Hepatocyte (in vitro differentiated cells): Measurements from ENCODE around the gene ACOX3. TPM values are rescaled to one million over a fixed set of nuclear protein-coding genes. Genes with fewer than 3 reads are reported as not detected.

Experiments used
- DNase-seq: peaks from one replicate; pipeline ENCODE4 v3.0.0-alpha.2; 2016; ENCODE audit warnings: low spot score
- H2AFZ ChIP-seq: fragments of 200-600 bp; sonication (generic); 2 replicates; pipeline ENCODE4 v1.6.0; 2016; ENCODE audit warnings: antibody characterized with exemption, mild to moderate bottlenecking
- H3K27ac ChIP-seq: fragments of 200-600 bp; sonication (generic); 2 replicates; pipeline ENCODE4 v1.5.1; 2016; ENCODE audit warnings: mild to moderate bottlenecking
- H3K27me3 ChIP-seq: fragments of 200-600 bp; sonication (generic); 2 replicates; pipeline ENCODE4 v1.6.1; 2016
- H3K36me3 ChIP-seq: fragments of 200-600 bp; sonication (generic); replicated peaks from 2 replicates; pipeline ENCODE4 v1.5.1; 2016; ENCODE audit warnings: low read depth; ENCODE audit not compliant: insufficient read depth
- H3K4me1 ChIP-seq: fragments of 200-600 bp; sonication (generic); 2 replicates; pipeline ENCODE4 v1.5.1; 2016; ENCODE audit warnings: mild to moderate bottlenecking, moderate library complexity; ENCODE audit not compliant: insufficient read depth
- H3K4me2 ChIP-seq: fragments of 200-600 bp; sonication (generic); 2 replicates; pipeline ENCODE4 v1.6.0; 2016
- H3K4me3 ChIP-seq: fragments of 200-600 bp; sonication (generic); 2 replicates; pipeline ENCODE4 v1.5.1; 2016; ENCODE audit warnings: mild to moderate bottlenecking
- H3K79me2 ChIP-seq: fragments of 200-600 bp; sonication (generic); 2 replicates; pipeline ENCODE4 v1.6.0; 2017; ENCODE audit warnings: mild to moderate bottlenecking
- H3K9me2 ChIP-seq: fragments of 200-600 bp; sonication (generic); replicated peaks from 2 replicates; pipeline ENCODE4 v1.6.0; 2017; ENCODE audit warnings: mild to moderate bottlenecking; ENCODE audit not compliant: insufficient read depth
- H3K9me3 ChIP-seq: fragments of 200-600 bp; sonication (generic); 2 replicates; pipeline ENCODE4 v1.5.1; 2016; ENCODE audit warnings: low read depth, mild to moderate bottlenecking
- H4K20me1 ChIP-seq: fragments of 200-600 bp; sonication (generic); 2 replicates; pipeline ENCODE4 v1.6.0; 2016; ENCODE audit warnings: mild to moderate bottlenecking; ENCODE audit not compliant: insufficient read depth, poor library complexity, severe bottlenecking
- EZH2 ChIP-seq: fragments of 200-600 bp; sonication (generic); IDR thresholded peaks from 2 replicates; pipeline ENCODE4 v1.6.1; 2016; ENCODE audit warnings: antibody characterized with exemption, mild to moderate bottlenecking, borderline replicate concordance
- EZH2phosphoT487 ChIP-seq: fragments of 200-600 bp; sonication (generic); IDR thresholded peaks from one replicate; pipeline ENCODE4 v1.6.1; 2018; ENCODE audit warnings: antibody characterized with exemption, mild to moderate bottlenecking, low read depth, moderate library complexity; ENCODE audit not compliant: unreplicated experiment, severe bottlenecking
- WGBS: methylation state at CpG from one replicate; pipeline ENCODE4 v1.1.6; 2016; ENCODE audit warnings: low lambda C conversion rate; ENCODE audit errors: missing lambda C conversion rate; 5-methylcytosine and 5-hydroxymethylcytosine counted together
- polyA plus RNA-seq: library from polyadenylated mRNA; unstranded; fragments of >200 nt; fragmentation: Nextera tagmentation; extraction: Ambion mirVana; gene quantifications from 2 replicates; pipeline ENCODE4 v1.2.1, GENCODE V29; 2016
- total RNA-seq: library from RNA; depleted of rRNA; stranded (reverse); fragments of >200 nt; gene quantifications from 2 replicates; pipeline ENCODE4 v1.2.3, GENCODE V29; 2014
- TF ChIP-seq, protein P1 (sequence below): fragments of 200-600 bp; sonication (generic); IDR thresholded peaks from 2 replicates; pipeline ENCODE4 v1.5.1; 2016; ENCODE audit warnings: antibody characterized with exemption, mild to moderate bottlenecking; ENCODE audit not compliant: poor library complexity

ACOX3 gene
- total and polyA plus RNA-seq, 2 experiments from 2014 or later, result 17.6 to 22.5 TPM

DNA sequence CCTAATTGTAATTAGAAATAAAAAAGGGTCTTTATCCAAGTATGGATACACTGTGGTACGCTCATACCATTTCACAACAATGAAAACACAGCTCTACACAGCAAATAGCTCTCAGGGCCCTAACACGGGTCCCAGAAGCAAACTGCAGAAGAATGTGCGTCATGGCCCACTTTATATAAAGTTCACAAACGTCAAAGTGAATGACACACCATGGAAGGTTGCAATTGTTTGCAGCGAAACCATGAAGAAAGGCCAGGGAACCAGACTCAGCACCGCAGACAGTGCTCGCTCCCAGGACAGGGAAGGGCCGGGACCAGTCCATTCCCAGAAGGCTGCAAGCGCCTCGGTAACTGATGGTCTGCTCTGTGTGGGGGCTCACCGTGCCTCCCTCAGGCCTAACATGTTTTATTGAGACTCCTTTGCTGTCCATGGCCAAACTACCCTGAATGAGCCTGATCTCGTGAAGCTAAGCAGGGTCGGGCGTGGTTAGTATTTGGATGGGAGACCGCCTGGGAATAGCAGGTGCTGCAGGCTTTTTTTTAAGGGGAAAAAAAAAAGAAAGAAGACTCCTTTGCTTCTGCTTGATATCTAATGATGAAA, 47.8 kb downstream of the ACOX3 start:
- H3K9me2 ChIP-seq, result no peaks in the 10 kb centered on the region
- no peaks in the 10 kb centered on the region for H3K27me3 ChIP-seq
- H3K79me2 ChIP-seq, result no peaks in the 10 kb centered on the region
- no peaks in the 10 kb centered on the region for H3K36me3 ChIP-seq
- no peak for DNase-seq
- no peaks in the 10 kb centered on the region for H4K20me1 ChIP-seq
- no peak overlapping the region for H3K4me3 ChIP-seq
- WGBS, result 95% methylated on average over 15 of the region's 15 CpGs
- no peak overlapping the region for H2AFZ ChIP-seq
- H3K4me2 ChIP-seq, result no peak overlapping the region
- H3K27ac ChIP-seq, result peak overlapping the region; percentile 73
- H3K4me1 ChIP-seq, result peaks cover 8% of the 10 kb centered on the region
- TF ChIP-seq, protein P1, sequence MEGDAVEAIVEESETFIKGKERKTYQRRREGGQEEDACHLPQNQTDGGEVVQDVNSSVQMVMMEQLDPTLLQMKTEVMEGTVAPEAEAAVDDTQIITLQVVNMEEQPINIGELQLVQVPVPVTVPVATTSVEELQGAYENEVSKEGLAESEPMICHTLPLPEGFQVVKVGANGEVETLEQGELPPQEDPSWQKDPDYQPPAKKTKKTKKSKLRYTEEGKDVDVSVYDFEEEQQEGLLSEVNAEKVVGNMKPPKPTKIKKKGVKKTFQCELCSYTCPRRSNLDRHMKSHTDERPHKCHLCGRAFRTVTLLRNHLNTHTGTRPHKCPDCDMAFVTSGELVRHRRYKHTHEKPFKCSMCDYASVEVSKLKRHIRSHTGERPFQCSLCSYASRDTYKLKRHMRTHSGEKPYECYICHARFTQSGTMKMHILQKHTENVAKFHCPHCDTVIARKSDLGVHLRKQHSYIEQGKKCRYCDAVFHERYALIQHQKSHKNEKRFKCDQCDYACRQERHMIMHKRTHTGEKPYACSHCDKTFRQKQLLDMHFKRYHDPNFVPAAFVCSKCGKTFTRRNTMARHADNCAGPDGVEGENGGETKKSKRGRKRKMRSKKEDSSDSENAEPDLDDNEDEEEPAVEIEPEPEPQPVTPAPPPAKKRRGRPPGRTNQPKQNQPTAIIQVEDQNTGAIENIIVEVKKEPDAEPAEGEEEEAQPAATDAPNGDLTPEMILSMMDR, result no peak
- TF ChIP-seq EZH2phosphoT487 (no peak), EZH2 (no peak)
- H3K9me3 ChIP-seq, result no peaks in the 10 kb centered on the region

DNA sequence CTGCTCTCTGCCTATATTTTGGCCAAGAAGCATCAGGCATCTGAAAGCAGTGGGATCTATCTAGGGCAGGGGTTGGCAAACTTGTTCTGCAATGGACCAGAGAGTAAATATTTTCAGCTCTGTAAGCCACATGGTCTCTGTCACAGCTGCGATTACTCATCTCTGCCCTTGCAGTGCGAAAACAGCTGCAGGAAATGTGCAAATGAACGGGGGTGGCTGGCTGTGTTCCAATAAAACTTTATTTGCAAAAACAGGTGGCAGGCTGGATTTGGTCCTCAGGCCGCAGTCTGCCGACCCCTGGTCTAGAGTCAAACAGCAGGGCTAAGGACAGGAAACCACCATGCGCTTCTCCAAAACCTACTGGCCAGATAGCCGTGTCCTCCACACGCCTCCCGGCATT, 48.6 kb downstream of the ACOX3 start:
- H3K27ac ChIP-seq, result no peak overlapping the region
- peaks cover 8% of the 10 kb centered on the region for H3K4me1 ChIP-seq
- no peak overlapping the region for H3K4me3 ChIP-seq
- no peak for DNase-seq
- no peaks in the 10 kb centered on the region for H3K27me3 ChIP-seq
- no peaks in the 10 kb centered on the region for H4K20me1 ChIP-seq
- no peak for TF ChIP-seq EZH2
- TF ChIP-seq, protein P1, result no peak
- TF ChIP-seq EZH2phosphoT487, result no peak
- WGBS, result 81% methylated on average over 9 of the region's 9 CpGs
- H3K4me2 ChIP-seq, result no peak overlapping the region
- H3K36me3 ChIP-seq, result no peaks in the 10 kb centered on the region
- no peaks in the 10 kb centered on the region for H3K9me3 ChIP-seq
- H3K9me2 ChIP-seq, result no peaks in the 10 kb centered on the region
- no peak overlapping the region for H2AFZ ChIP-seq
- no peaks in the 10 kb centered on the region for H3K79me2 ChIP-seq

DNA sequence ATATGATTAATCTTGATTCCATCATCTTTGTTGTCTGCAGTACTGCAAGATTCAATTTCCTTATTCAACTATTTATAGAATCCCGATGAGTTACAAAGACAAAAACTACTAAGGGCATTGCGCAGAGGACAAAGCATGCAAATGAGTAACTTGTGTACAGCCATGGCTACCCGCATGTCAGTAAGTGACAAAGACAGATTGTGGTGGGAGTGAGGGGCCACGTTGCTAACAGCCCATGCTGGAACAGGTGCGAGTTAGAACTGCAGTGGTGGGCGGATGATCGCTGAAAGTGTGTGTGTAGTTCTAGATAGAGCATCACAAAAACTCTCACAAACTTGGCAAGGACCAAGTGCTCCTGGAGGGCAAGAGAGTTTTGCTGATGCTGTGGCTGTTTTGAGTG, 49.5 kb downstream of the ACOX3 start:
- TF ChIP-seq EZH2phosphoT487, result no peak
- TF ChIP-seq EZH2, result no peak
- TF ChIP-seq, protein P1, result no peak
- no peak overlapping the region for H3K27ac ChIP-seq
- H3K4me1 ChIP-seq, result peaks cover 8% of the 10 kb centered on the region
- no peaks in the 10 kb centered on the region for H3K27me3 ChIP-seq
- no peak for DNase-seq
- 90% methylated on average over 7 of the region's 7 CpGs for WGBS
- H3K4me2 ChIP-seq, result no peak overlapping the region
- H3K79me2 ChIP-seq, result no peaks in the 10 kb centered on the region
- H3K36me3 ChIP-seq, result no peaks in the 10 kb centered on the region
- H2AFZ ChIP-seq, result no peak overlapping the region
- H3K4me3 ChIP-seq, result no peak overlapping the region
- H3K9me3 ChIP-seq, result no peaks in the 10 kb centered on the region
- no peaks in the 10 kb centered on the region for H3K9me2 ChIP-seq
- no peaks in the 10 kb centered on the region for H4K20me1 ChIP-seq
